OCI-LY1 (cell line): ENCODE data around the gene RNF150.

ENCODE experiments used
- CTCF ChIP-seq: fragments of 200-600 bp; sonication (generic), shearing (Covaris generic); IDR thresholded peaks from 2 replicates; pipeline ENCODE4 v1.5.1; 2017; ENCODE audit warnings: mild to moderate bottlenecking, antibody characterized with exemption, low read length, moderate library complexity, mixed read lengths
- EZH2 ChIP-seq: fragments of 200-600 bp; sonication (generic), shearing (Covaris generic); IDR thresholded peaks from 2 replicates; pipeline ENCODE4 v1.8.0; 2017; ENCODE audit warnings: borderline replicate concordance, mixed run types, mild to moderate bottlenecking, antibody characterized with exemption, low read length, moderate library complexity, mixed read lengths

GRCh38 chr4:141080668-141081067 is 52.6 kb downstream of the RNF150 start:
- TF ChIP-seq CTCF, result no peak
- TF ChIP-seq EZH2, result no peak
